SU-DHL-6 (cell line): Measurements from ENCODE around the gene MOB3A.

Experiments
- H2AFZ ChIP-seq: fragments of 200-600 bp; sonication (generic); 2 replicates; pipeline ENCODE4 v1.6.1; 2014; ENCODE audit warnings: low read depth, mild to moderate bottlenecking, moderate library complexity, mixed read lengths, antibody characterized with exemption, low read length; ENCODE audit not compliant: severe bottlenecking
- H3F3A ChIP-seq: fragments of 200-600 bp; shearing (Covaris generic); 2 replicates; pipeline ENCODE4 v1.6.0; 2016; ENCODE audit warnings: antibody characterized with exemption, mild to moderate bottlenecking; ENCODE audit not compliant: insufficient read depth
- H3K27ac ChIP-seq: fragments of 200-600 bp; sonication (generic); 2 replicates; pipeline ENCODE4 v1.5.1; 2016; ENCODE audit warnings: low read depth, mild to moderate bottlenecking, low read length, moderate library complexity, mixed read lengths
- H3K27me3 ChIP-seq: fragments of 200-600 bp; sonication (generic), shearing (Covaris generic); 2 replicates; pipeline ENCODE4 v1.6.0; 2014; ENCODE audit warnings: mild to moderate bottlenecking, low read length
- H3K36me3 ChIP-seq: fragments of 200-600 bp; sonication (generic); 2 replicates; pipeline ENCODE4 v1.6.1; 2014; ENCODE audit warnings: mild to moderate bottlenecking, low read length, mixed read lengths
- H3K4me2 ChIP-seq: fragments of 300-600, 200-600 bp; shearing (Covaris generic), sonication (generic); 2 replicates; pipeline ENCODE4 v1.6.0; 2014; ENCODE audit warnings: low read length, low read depth, mild to moderate bottlenecking; ENCODE audit not compliant: poor library complexity, severe bottlenecking
- H3K4me3 ChIP-seq: fragments of 200-600 bp; sonication (generic); 2 replicates; pipeline ENCODE4 v1.5.1; 2014; ENCODE audit warnings: antibody characterized with exemption, low read length, mild to moderate bottlenecking, mixed read lengths; ENCODE audit not compliant: insufficient read depth, poor library complexity, severe bottlenecking
- H3K79me2 ChIP-seq: fragments of 200-600 bp; sonication (generic); 2 replicates; pipeline ENCODE4 v1.6.1; 2014; ENCODE audit warnings: mild to moderate bottlenecking, low read length, moderate library complexity; ENCODE audit not compliant: insufficient read depth
- H3K9ac ChIP-seq: fragments of 200-600 bp; sonication (generic); 2 replicates; pipeline ENCODE4 v1.7.0; 2014; ENCODE audit warnings: mild to moderate bottlenecking, low read length
- H3K9me2 ChIP-seq: fragments of 200-600 bp; sonication (generic); replicated peaks from 2 replicates; pipeline ENCODE4 v1.6.1; 2014; ENCODE audit warnings: low read length; ENCODE audit not compliant: insufficient read depth
- H3K9me3 ChIP-seq: fragments of 200-600 bp; sonication (generic); 2 replicates; pipeline ENCODE4 v1.6.1; 2014; ENCODE audit warnings: low read length, mixed read lengths; ENCODE audit not compliant: insufficient read depth
- H4K20me1 ChIP-seq: fragments of 200-600 bp; sonication (generic); 2 replicates; pipeline ENCODE4 v1.6.1; 2014; ENCODE audit warnings: low read depth, mild to moderate bottlenecking, antibody characterized with exemption, low read length, moderate library complexity, mixed read lengths
- EZH2phosphoT487 ChIP-seq: fragments of 200-600 bp; sonication (generic), shearing (Covaris generic); conservative IDR thresholded peaks from 2 replicates; pipeline ENCODE4 v1.6.1; 2018; ENCODE audit warnings: mild to moderate bottlenecking, antibody characterized with exemption, low read length, moderate library complexity, mixed read lengths
- TF ChIP-seq, protein P1 (sequence below): fragments of 200-600 bp; sonication (generic); IDR thresholded peaks from one replicate; pipeline ENCODE4 v1.5.1; 2017; ENCODE audit warnings: antibody characterized with exemption, mild to moderate bottlenecking, low read length, moderate library complexity; ENCODE audit not compliant: insufficient read depth, poor library complexity, severe bottlenecking

Gene MOB3A

DNA sequence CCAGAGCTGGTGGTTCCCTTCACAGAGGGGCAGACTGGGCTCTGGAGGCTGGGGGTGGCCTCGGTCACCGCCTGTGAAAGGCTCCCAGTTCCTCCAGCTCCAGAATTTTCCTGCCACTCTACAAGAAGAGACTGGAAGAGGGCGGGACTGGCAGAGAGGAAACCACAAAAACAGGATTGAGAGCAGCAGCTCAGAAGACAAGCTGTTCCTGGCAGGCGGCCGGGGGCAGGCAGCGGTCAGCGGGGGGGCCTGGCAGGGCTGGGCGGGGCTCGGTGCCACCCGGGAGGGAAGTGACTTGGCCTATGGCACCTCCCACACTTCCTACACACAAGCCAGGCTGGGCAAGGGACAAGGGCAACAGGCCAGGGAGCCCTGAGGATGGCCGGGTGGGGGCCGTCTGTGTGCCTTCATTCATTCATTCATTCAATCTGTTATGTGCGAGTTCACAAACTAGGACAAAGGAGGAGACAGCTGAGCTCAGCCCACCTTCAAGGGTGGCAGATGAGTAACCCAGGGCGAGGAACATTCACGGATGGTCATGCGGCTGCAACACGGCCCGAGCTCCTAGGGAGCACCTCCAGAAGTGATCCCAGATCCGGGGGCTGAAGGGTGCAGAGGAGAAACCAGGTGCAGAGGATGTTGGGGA lies 63.7 kb downstream of the MOB3A start:
- no peak overlapping the region for H3K4me3 ChIP-seq
- no peak overlapping the region for H3K27ac ChIP-seq
- H3K79me2 ChIP-seq = no peaks in the 10 kb centered on the region
- H4K20me1 ChIP-seq = 0 out of 2 replicates have a peak, but pooled peaks cover 3% of the 10 kb centered on the region
- H3F3A ChIP-seq = peaks cover 7% of the 10 kb centered on the region
- H3K27me3 ChIP-seq = no peaks in the 10 kb centered on the region
- no peak overlapping the region for H3K9ac ChIP-seq
- no peaks in the 10 kb centered on the region for H3K36me3 ChIP-seq
- no peak overlapping the region for H3K4me2 ChIP-seq
- H3K9me2 ChIP-seq = no peaks in the 10 kb centered on the region
- H3K9me3 ChIP-seq = no peaks in the 10 kb centered on the region
- no peak overlapping the region for H2AFZ ChIP-seq
- TF ChIP-seq EZH2phosphoT487 = no peak
- TF ChIP-seq, protein P1, sequence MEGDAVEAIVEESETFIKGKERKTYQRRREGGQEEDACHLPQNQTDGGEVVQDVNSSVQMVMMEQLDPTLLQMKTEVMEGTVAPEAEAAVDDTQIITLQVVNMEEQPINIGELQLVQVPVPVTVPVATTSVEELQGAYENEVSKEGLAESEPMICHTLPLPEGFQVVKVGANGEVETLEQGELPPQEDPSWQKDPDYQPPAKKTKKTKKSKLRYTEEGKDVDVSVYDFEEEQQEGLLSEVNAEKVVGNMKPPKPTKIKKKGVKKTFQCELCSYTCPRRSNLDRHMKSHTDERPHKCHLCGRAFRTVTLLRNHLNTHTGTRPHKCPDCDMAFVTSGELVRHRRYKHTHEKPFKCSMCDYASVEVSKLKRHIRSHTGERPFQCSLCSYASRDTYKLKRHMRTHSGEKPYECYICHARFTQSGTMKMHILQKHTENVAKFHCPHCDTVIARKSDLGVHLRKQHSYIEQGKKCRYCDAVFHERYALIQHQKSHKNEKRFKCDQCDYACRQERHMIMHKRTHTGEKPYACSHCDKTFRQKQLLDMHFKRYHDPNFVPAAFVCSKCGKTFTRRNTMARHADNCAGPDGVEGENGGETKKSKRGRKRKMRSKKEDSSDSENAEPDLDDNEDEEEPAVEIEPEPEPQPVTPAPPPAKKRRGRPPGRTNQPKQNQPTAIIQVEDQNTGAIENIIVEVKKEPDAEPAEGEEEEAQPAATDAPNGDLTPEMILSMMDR = no peak

DNA sequence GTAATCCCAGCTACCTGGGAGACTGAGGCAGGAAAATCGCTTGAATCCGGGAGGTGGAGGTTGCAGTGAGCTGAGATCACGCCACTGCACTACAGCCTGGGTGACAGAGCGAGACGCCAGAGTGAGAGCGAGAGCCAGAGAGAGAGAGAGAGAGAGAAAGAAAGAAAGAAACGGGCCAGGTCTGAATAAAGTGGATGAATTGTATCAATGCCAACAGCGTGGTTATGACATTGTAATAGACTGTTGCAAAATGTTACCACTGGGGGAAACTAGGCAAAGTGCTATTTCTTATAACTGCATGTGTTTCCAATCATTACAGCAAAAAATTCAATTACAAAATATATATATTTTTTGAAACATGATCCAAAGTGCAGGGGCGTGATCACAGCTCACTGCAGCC lies 68.8 kb downstream of the MOB3A start:
- Histone ChIP-seq H3K4me2 (no peak overlapping the region), H3K9me2 (no peaks in the 10 kb centered on the region), H2AFZ (no peak overlapping the region), H3K36me3 (no peaks in the 10 kb centered on the region), H3K9me3 (no peaks in the 10 kb centered on the region), H3K27me3 (no peaks in the 10 kb centered on the region), H3K4me3 (no peak overlapping the region), H3K27ac (no peak overlapping the region), H4K20me1 (no peaks in the 10 kb centered on the region), H3K9ac (no peak overlapping the region), H3F3A (no peaks in the 10 kb centered on the region), H3K79me2 (no peaks in the 10 kb centered on the region)
- TF ChIP-seq, protein P1 = no peak
- TF ChIP-seq EZH2phosphoT487 = no peak

DNA sequence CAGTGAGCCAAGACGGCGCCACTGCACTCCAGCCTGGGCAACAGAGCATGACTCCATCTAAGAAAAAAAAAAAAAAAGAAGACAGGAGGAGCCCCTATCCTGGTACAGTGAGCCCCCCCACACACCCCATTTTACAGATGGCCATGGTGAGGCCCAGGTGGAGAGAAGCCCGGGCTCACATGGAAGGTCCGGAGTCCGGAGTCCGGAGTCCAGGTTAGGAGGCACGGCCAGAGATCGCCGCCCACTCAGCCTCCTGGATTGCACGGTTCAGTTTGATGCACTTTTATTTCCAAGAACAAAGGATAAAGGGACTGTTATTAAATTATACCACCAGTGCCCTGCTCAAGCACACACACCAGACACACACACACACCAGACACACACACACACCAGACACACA lies 69.4 kb downstream of the MOB3A start:
- H3K9me2 ChIP-seq = no peaks in the 10 kb centered on the region
- no peak overlapping the region for H3K4me3 ChIP-seq
- H3K79me2 ChIP-seq = no peaks in the 10 kb centered on the region
- H3K27me3 ChIP-seq = no peaks in the 10 kb centered on the region
- H3K4me2 ChIP-seq = no peak overlapping the region
- H3F3A ChIP-seq = no peaks in the 10 kb centered on the region
- H3K27ac ChIP-seq = no peak overlapping the region
- H3K9me3 ChIP-seq = no peaks in the 10 kb centered on the region
- H4K20me1 ChIP-seq = no peaks in the 10 kb centered on the region
- no peak overlapping the region for H3K9ac ChIP-seq
- no peak for TF ChIP-seq EZH2phosphoT487
- TF ChIP-seq, protein P1 = no peak
- no peaks in the 10 kb centered on the region for H3K36me3 ChIP-seq
- H2AFZ ChIP-seq = no peak overlapping the region

DNA sequence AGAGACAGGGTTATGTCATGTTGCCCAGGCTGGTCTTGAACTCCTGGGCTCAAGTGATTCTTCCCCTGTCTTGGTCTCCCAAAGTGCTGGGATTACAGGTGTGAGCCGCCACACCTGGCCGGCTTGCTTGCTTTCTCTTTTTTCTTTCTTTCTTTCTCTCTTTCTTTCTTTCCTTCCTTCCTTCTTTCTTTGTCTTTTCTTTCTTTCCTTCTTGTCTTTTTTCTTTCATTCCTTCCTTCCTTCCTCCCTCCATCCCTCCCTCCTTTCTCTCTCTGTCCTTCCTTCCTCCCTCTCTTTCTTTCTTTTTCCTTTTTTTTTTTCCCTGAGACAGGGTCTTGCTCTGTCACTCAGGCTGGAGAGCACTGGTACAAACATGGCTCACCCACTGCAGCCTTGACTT lies 73.8 kb downstream of the MOB3A start:
- H3F3A ChIP-seq = 0 out of 2 replicates have a peak, but pooled peaks cover 2% of the 10 kb centered on the region
- no peaks in the 10 kb centered on the region for H3K36me3 ChIP-seq
- H3K27me3 ChIP-seq = no peaks in the 10 kb centered on the region
- no peak overlapping the region for H3K4me2 ChIP-seq
- no peak overlapping the region for H3K9ac ChIP-seq
- no peaks in the 10 kb centered on the region for H3K9me3 ChIP-seq
- no peaks in the 10 kb centered on the region for H4K20me1 ChIP-seq
- no peak overlapping the region for H3K27ac ChIP-seq
- H3K79me2 ChIP-seq = no peaks in the 10 kb centered on the region
- no peak for TF ChIP-seq EZH2phosphoT487
- TF ChIP-seq, protein P1 = no peak
- H3K9me2 ChIP-seq = no peaks in the 10 kb centered on the region
- no peak overlapping the region for H3K4me3 ChIP-seq
- H2AFZ ChIP-seq = no peak overlapping the region
